Stimulated activated CD8-positive, alpha-beta memory T cell treated with anti-CD3 and anti-CD28 coated beads, Interleukin-4, amount 100 ng/mL, for 48 hours (primary cell): ENCODE results near the gene ATP7B.
"Not testable (repeated sequence)": the region's sequence is repeated elsewhere in the genome, so short reads cannot be mapped to it uniquely, and the experiment has no call there.

Experiments
- DNase-seq: peaks from one replicate; pipeline ENCODE4 v3.0.0-alpha.2; 2020

Gene ATP7B

GRCh38 chr13:52005841-52006522 is 5.3 kb downstream of the ATP7B start:
- no peak for DNase-seq

GRCh38 chr13:52004511-52005170 is 6.6 kb downstream of the ATP7B start:
- DNase-seq: no peak

- no peak for DNase-seq
Observed at GRCh38 chr13:52003541-52003940, 7.7 kb downstream of the ATP7B start.

- no peak for DNase-seq
Observed at GRCh38 chr13:52002361-52002760, 8.9 kb downstream of the ATP7B start.

GRCh38 chr13:52001120-52001731 is 10.0 kb downstream of the ATP7B start:
- no peak for DNase-seq

- no peak for DNase-seq
Observed at GRCh38 chr13:51999921-52000320, 11.3 kb downstream of the ATP7B start.

- no peak for DNase-seq
Observed at GRCh38 chr13:51999510-51999911, 11.7 kb downstream of the ATP7B start.

GRCh38 chr13:51998723-51999509 is 12.3 kb downstream of the ATP7B start:
- no peak for DNase-seq

- DNase-seq: no peak
Observed at GRCh38 chr13:51997641-51998330, 13.5 kb downstream of the ATP7B start.

- DNase-seq: no peak
Observed at GRCh38 chr13:51997186-51997585, 14.1 kb downstream of the ATP7B start.

- DNase-seq: no peak
Observed at GRCh38 chr13:51996641-51997040, 14.6 kb downstream of the ATP7B start.

- DNase-seq: no peak
Observed at GRCh38 chr13:51995677-51996551, 15.3 kb downstream of the ATP7B start.

GRCh38 chr13:51993713-51994112 is 17.5 kb downstream of the ATP7B start:
- no peak for DNase-seq

GRCh38 chr13:51988988-51989618 is 22.1 kb downstream of the ATP7B start:
- no peak for DNase-seq

GRCh38 chr13:51984904-51985303 is 26.3 kb downstream of the ATP7B start:
- DNase-seq: not testable (repeated sequence)

GRCh38 chr13:51983292-51983691 is 28.0 kb downstream of the ATP7B start:
- not testable (repeated sequence) for DNase-seq

GRCh38 chr13:51981355-51981754 is 29.9 kb downstream of the ATP7B start:
- no peak for DNase-seq

- DNase-seq: no peak
Observed at GRCh38 chr13:51980908-51981307, 30.3 kb downstream of the ATP7B start.

- DNase-seq: no peak
Observed at GRCh38 chr13:51978796-51979556, 32.3 kb downstream of the ATP7B start.

GRCh38 chr13:51977625-51978024 is 33.6 kb downstream of the ATP7B start:
- DNase-seq: no peak
